A673 (cell line): ENCODE results near the gene CHD3. TPM values are rescaled to one million over a fixed set of nuclear protein-coding genes. Genes with fewer than 3 reads are reported as not detected.

Source experiments
- BruUV-seq: library from RNA; stranded (reverse); fragments of 400-500 nt; replicated peaks from 2 replicates; lab custom pipeline; 2021; lab: Mats Ljungman, UMichigan
- CTCF ChIA-PET: fragments of 300-600 bp; sonication (Branson Sonifier 250); formaldehyde crosslinking; loops from one replicate; lab custom pipeline; 2022; ENCODE audit warnings: antibody characterized with exemption; lab: Charles Lee
- POLR2A ChIA-PET: fragments of 300-600 bp; sonication (Branson Sonifier 250); formaldehyde crosslinking; loops from one replicate; lab custom pipeline; 2022; ENCODE audit warnings: antibody characterized with exemption; ENCODE audit not compliant: low non-redundant PET; lab: Charles Lee
- DNase-seq: peaks from one replicate; pipeline ENCODE4 v3.0.0-alpha.2; 2015; ENCODE audit warnings: low spot score
- H3K27ac ChIP-seq: fragments of 200-600 bp; sonication (generic); 2 replicates; pipeline ENCODE4 v1.5.1; 2016; ENCODE audit warnings: mixed run types, low read depth, mild to moderate bottlenecking, mixed read lengths, antibody characterized with exemption, low read length; ENCODE audit not compliant: poor library complexity, severe bottlenecking
- H3K27me3 ChIP-seq: fragments of 200-600 bp; sonication (generic); replicated peaks from 2 replicates; pipeline ENCODE4 v1.6.1; 2017; ENCODE audit warnings: mixed run types, low read depth, mild to moderate bottlenecking, mixed read lengths, antibody characterized with exemption, low read length; ENCODE audit not compliant: insufficient read depth, poor library complexity
- H3K36me3 ChIP-seq: fragments of 200-600 bp; sonication (generic); 2 replicates; pipeline ENCODE4 v1.6.1; 2016; ENCODE audit warnings: mixed run types, mild to moderate bottlenecking, mixed read lengths, antibody characterized with exemption, low read length; ENCODE audit not compliant: insufficient read depth, poor library complexity, severe bottlenecking
- H3K4me1 ChIP-seq: fragments of 200-600 bp; sonication (generic); 2 replicates; pipeline ENCODE4 v1.6.1; 2017; ENCODE audit warnings: mixed run types, mild to moderate bottlenecking, mixed read lengths, antibody characterized with exemption, low read length; ENCODE audit not compliant: insufficient read depth, poor library complexity, severe bottlenecking
- H3K4me3 ChIP-seq: fragments of 200-600 bp; sonication (generic); 2 replicates; pipeline ENCODE4 v1.5.1; 2016; ENCODE audit warnings: low read depth, mixed run types, mild to moderate bottlenecking, mixed read lengths, low read length; ENCODE audit not compliant: poor library complexity, severe bottlenecking
- H3K9me3 ChIP-seq: fragments of 200-600 bp; sonication (generic); 2 replicates; pipeline ENCODE4 v1.6.1; 2016; ENCODE audit warnings: mixed run types, low read depth, mild to moderate bottlenecking, mixed read lengths, antibody characterized with exemption, low read length; ENCODE audit not compliant: poor library complexity, severe bottlenecking
- EZH2 ChIP-seq: fragments of 200-600 bp; sonication (generic); IDR thresholded peaks from 2 replicates; pipeline ENCODE4 v1.6.1; 2017; ENCODE audit warnings: borderline replicate concordance, low read depth, mild to moderate bottlenecking, mixed read lengths, antibody characterized with exemption, low read length; ENCODE audit not compliant: poor library complexity, severe bottlenecking
- intact Hi-C: fragments of 100-400 bp; cut with micrococcal nuclease; formaldehyde crosslinking; loops from one replicate; pipeline ENCODE4 v1.10.0; 2022; ENCODE audit not compliant: unreplicated experiment
- total RNA-seq: library from RNA; stranded (reverse); gene quantifications from 2 replicates; pipeline ENCODE4 v1.2.3, GENCODE V29; 2021
- TF ChIP-seq, protein P1 (sequence below): fragments of 300-800, 200-600 bp; sonication (generic); conservative IDR thresholded peaks from 2 replicates; pipeline ENCODE4 v1.5.1; 2017; ENCODE audit warnings: low read depth, mild to moderate bottlenecking, antibody characterized with exemption, low read length, moderate library complexity, mixed read lengths

Gene CHD3
- total RNA-seq, 1 experiment from 2014 or later: 249 TPM

DNA sequence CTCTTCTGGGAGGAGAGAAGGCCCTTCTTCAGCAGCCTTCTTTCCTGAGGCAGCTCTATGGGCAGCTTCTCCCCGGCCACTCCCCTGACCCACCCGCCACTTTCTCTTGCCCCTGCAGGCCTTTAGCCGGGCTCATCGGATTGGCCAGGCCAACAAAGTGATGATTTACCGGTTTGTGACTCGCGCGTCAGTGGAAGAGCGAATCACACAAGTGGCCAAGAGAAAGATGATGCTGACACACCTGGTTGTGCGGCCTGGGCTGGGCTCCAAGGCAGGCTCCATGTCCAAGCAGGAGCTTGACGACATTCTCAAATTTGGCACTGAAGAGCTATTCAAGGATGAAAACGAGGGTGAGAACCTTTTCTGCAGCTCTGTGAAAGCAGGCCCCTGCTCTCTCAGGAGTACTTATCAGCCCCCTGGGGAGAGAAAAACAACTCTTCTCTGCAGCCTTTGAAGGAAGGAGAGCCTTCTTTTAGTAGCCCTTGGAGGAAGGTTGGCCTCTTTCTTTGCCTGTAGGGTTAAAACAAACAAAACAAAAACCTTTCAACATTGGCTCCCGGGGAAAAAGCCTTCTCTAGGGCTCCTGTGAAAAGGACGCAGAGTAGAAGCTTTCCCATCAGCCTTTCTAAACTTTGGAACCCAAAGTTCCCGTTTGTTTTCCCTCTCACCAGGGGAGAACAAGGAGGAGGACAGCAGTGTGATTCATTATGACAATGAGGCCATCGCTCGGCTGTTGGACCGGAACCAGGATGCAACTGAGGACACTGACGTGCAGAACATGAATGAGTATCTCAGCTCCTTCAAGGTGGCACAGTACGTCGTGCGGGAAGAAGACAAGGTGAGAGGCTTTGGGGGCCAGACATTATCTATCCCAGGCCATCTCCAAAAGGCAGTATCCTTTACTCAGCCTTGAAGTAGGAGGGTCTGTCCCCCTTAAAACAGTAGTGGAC is 14.8 kb downstream of the CHD3 start:
- TF ChIP-seq EZH2: no peak
- TF ChIP-seq, protein P1, sequence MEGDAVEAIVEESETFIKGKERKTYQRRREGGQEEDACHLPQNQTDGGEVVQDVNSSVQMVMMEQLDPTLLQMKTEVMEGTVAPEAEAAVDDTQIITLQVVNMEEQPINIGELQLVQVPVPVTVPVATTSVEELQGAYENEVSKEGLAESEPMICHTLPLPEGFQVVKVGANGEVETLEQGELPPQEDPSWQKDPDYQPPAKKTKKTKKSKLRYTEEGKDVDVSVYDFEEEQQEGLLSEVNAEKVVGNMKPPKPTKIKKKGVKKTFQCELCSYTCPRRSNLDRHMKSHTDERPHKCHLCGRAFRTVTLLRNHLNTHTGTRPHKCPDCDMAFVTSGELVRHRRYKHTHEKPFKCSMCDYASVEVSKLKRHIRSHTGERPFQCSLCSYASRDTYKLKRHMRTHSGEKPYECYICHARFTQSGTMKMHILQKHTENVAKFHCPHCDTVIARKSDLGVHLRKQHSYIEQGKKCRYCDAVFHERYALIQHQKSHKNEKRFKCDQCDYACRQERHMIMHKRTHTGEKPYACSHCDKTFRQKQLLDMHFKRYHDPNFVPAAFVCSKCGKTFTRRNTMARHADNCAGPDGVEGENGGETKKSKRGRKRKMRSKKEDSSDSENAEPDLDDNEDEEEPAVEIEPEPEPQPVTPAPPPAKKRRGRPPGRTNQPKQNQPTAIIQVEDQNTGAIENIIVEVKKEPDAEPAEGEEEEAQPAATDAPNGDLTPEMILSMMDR: no peak
- ChIA-PET CTCF (interaction anchor here (0.6 kb wide), 1 partner anchor 80 kb away, joined by 3 read pairs; no protein-coding TSS in a partner anchor), POLR2A (no interaction called here)
- Histone ChIP-seq H3K9me3 (no peaks in the 10 kb centered on the region), H3K4me3 (no peak overlapping the region), H3K4me1 (no peaks in the 10 kb centered on the region), H3K36me3 (peaks cover 99% of the 10 kb centered on the region), H3K27ac (no peak overlapping the region), H3K27me3 (no peaks in the 10 kb centered on the region)
- DNase-seq: no peak
- TSS peak; percentile 29 for BruUV-seq
- intact Hi-C loops: no loop called here

DNA sequence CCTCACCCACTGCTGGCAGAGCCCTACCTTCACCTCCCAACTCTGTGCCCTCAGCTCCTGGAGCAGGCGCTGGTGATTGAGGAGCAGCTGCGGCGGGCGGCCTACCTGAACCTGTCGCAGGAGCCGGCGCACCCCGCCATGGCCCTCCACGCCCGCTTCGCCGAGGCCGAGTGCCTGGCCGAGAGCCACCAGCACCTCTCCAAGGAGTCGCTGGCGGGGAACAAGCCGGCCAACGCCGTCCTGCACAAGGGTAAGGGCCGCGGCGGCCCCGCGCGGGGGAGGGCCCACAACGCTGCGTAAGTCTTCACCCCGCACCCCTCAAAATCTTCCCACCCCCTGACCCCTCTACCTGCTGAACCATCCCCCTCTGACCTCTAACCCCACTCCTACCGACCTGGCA is 20.5 kb downstream of the CHD3 start:
- BruUV-seq: no TSS peak
- H3K27ac ChIP-seq: no peak overlapping the region
- H3K4me3 ChIP-seq: no peak overlapping the region
- DNase-seq: no peak
- no peaks in the 10 kb centered on the region for H3K4me1 ChIP-seq
- H3K9me3 ChIP-seq: no peaks in the 10 kb centered on the region
- no peaks in the 10 kb centered on the region for H3K27me3 ChIP-seq
- peaks cover 86% of the 10 kb centered on the region for H3K36me3 ChIP-seq
- ChIA-PET CTCF (no interaction called here), POLR2A (no interaction called here)
- intact Hi-C loops: no loop called here
- TF ChIP-seq, protein P1: no peak
- TF ChIP-seq EZH2: no peak

DNA sequence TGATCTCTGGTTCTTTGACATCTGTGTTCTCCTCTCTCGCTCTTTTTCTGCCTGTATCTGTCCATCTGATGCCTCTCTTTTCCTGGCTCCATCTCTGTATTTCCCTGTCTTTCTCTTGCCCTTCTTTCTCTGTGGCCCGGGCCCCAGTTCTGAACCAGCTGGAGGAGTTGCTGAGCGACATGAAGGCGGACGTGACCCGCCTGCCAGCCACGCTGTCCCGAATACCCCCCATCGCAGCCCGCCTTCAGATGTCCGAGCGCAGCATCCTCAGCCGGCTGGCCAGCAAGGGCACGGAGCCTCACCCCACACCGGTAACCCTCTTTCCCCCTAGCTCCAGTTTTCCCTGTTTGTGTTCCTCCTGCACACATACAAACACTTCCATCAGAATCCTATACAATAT is 21.7 kb downstream of the CHD3 start:
- POLR2A ChIA-PET: no interaction called here
- no peak for DNase-seq
- intact Hi-C loops: no loop called here
- Histone ChIP-seq H3K4me1 (peaks cover 10% of the 10 kb centered on the region), H3K9me3 (no peaks in the 10 kb centered on the region), H3K36me3 (peaks cover 75% of the 10 kb centered on the region), H3K4me3 (no peak overlapping the region), H3K27me3 (no peaks in the 10 kb centered on the region), H3K27ac (no peak overlapping the region)
- no peak for TF ChIP-seq EZH2
- TF ChIP-seq, protein P1: no peak
- no TSS peak for BruUV-seq
- CTCF ChIA-PET: no interaction called here
